CD4-positive, CD25-positive, alpha-beta regulatory T cell (primary cell): Measurements from ENCODE around the gene GEN1. TPM values are rescaled to one million over a fixed set of nuclear protein-coding genes. Genes with fewer than 3 reads are reported as not detected.

ENCODE experiments used
- ATAC-seq, 2 donors: fragments of 150-1000 bp; cut with Tn5 transposase; one replicate each; pipeline ENCODE4 v1.10.0; 2021; ENCODE audit warnings: low read depth in 2 of 2, moderate number of reproducible peaks in 2 of 2, moderate library complexity in 1 of 2
- DNase-seq, 3 donors: peaks; one replicate each; pipeline versions ENCODE4 v3.0.0 to v3.0.0-alpha.2; 2012 to 2022; ENCODE audit warnings: mixed read lengths in 1 of 3
- H3K27ac ChIP-seq: one replicate; pipeline ENCODE4 v1.7.0; 2013; ENCODE audit warnings: mild to moderate bottlenecking, low read length; ENCODE audit not compliant: insufficient read depth, poor library complexity, severe bottlenecking
- H3K27me3 ChIP-seq: one replicate; pipeline ENCODE4 v1.7.0; 2013; ENCODE audit warnings: low read length; ENCODE audit not compliant: control insufficient read depth, insufficient read depth
- H3K36me3 ChIP-seq: one replicate; pipeline ENCODE4 v1.7.0; 2013; ENCODE audit warnings: mild to moderate bottlenecking, low read length, moderate library complexity; ENCODE audit not compliant: control insufficient read depth, insufficient read depth
- H3K4me1 ChIP-seq: 2 replicates; pipeline ENCODE4 v1.7.0; 2013; ENCODE audit warnings: mild to moderate bottlenecking, low read length; ENCODE audit not compliant: insufficient read depth, control insufficient read depth, poor library complexity, severe bottlenecking
- H3K4me3 ChIP-seq: one replicate; pipeline ENCODE4 v1.7.0; 2013; ENCODE audit warnings: low read depth, mild to moderate bottlenecking, low read length, moderate library complexity
- H3K9me3 ChIP-seq, 2 experiments: 1 replicate in 1 of 2; 2 replicates in 1 of 2; pipeline ENCODE4 v1.7.0; 2013; ENCODE audit warnings: low read length in 2 of 2, mild to moderate bottlenecking in 1 of 2, moderate library complexity in 1 of 2; ENCODE audit not compliant: control insufficient read depth in 2 of 2
- H3K27ac Mint-ChIP-seq, 3 donors: one replicate each; pipeline ENCODE4 v1.8.0; 2020 to 2022; ENCODE audit warnings: mild to moderate bottlenecking in 3 of 3, mixed read lengths in 3 of 3, moderate library complexity in 2 of 3
- H3K27me3 Mint-ChIP-seq: one replicate; pipeline ENCODE4 v1.8.0; 2022; ENCODE audit warnings: mild to moderate bottlenecking, mixed read lengths
- H3K36me3 Mint-ChIP-seq: one replicate; pipeline ENCODE4 v1.8.0; 2020; ENCODE audit warnings: mixed read lengths
- H3K4me1 Mint-ChIP-seq, 4 donors: one replicate each; pipeline ENCODE4 v1.8.0; 2020 to 2022; ENCODE audit warnings: mixed read lengths in 4 of 4, mild to moderate bottlenecking in 1 of 4
- H3K4me3 Mint-ChIP-seq, 4 donors: one replicate each; pipeline ENCODE4 v1.8.0; 2020 to 2022; ENCODE audit warnings: mild to moderate bottlenecking in 4 of 4, mixed read lengths in 4 of 4, moderate library complexity in 3 of 4
- H3K9me3 Mint-ChIP-seq, 7 donors: one replicate each; pipeline ENCODE4 v1.8.0; 2020 to 2022; ENCODE audit warnings: mixed read lengths in 7 of 7, mild to moderate bottlenecking in 3 of 7, moderate library complexity in 2 of 7
- polyA plus RNA-seq, 4 donors: library from polyadenylated mRNA; unstranded; fragments of 300-500 nt; fragmentation: Illumina TruSeq; gene quantifications; one replicate each; pipeline ENCODE4 v1.2.3, GENCODE V29; 2021
- total RNA-seq: library from RNA; stranded (reverse); gene quantifications from one replicate; pipeline ENCODE4 v1.2.3, GENCODE V29; 2022

The GEN1 gene
- total and polyA plus RNA-seq, 5 donors from 2014 or later, result 0.94 to 11.2 (median 2.0) TPM

DNA sequence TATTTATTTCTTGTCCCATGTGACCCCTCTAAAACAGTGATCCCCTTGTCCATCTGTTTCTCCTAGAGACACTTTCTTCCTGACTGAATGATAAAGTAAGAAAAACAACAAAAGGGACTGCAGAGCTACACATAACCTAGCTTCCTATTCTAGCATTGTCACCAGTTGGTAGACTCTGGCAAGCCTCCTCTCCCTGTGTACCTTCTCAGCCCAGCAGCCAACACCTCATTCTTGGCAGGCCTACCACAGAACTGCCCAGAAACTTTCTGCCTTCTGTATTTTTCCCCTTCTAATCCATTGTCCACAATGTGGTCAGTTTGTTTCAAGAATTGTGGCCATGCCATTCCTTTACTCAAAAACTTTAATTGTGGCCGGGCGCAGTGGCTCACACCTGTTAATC, 13.7 kb upstream of the GEN1 start:
- DNase-seq (no peak), ATAC-seq (no peak)
- Mint-ChIP-seq H3K27ac (peak overlapping the region; percentile 50 to 67 (median 52)), H3K36me3 (peaks cover 45% of the 10 kb centered on the region), H3K4me3 (no peak overlapping the region), H3K4me1 (peaks cover 0 to 15% (median 4%) of the 10 kb centered on the region in 4 donors), H3K9me3 (no peaks in the 10 kb centered on the region), H3K27me3 (no peaks in the 10 kb centered on the region)
- H3K36me3 ChIP-seq, result peaks cover 69% of the 10 kb centered on the region
- H3K4me1 ChIP-seq, result no peaks in the 10 kb centered on the region
- H3K9me3 ChIP-seq, result no peaks in the 10 kb centered on the region
- H3K4me3 ChIP-seq, result no peak overlapping the region
- no peaks in the 10 kb centered on the region for H3K27me3 ChIP-seq
- no peak overlapping the region for H3K27ac ChIP-seq

DNA sequence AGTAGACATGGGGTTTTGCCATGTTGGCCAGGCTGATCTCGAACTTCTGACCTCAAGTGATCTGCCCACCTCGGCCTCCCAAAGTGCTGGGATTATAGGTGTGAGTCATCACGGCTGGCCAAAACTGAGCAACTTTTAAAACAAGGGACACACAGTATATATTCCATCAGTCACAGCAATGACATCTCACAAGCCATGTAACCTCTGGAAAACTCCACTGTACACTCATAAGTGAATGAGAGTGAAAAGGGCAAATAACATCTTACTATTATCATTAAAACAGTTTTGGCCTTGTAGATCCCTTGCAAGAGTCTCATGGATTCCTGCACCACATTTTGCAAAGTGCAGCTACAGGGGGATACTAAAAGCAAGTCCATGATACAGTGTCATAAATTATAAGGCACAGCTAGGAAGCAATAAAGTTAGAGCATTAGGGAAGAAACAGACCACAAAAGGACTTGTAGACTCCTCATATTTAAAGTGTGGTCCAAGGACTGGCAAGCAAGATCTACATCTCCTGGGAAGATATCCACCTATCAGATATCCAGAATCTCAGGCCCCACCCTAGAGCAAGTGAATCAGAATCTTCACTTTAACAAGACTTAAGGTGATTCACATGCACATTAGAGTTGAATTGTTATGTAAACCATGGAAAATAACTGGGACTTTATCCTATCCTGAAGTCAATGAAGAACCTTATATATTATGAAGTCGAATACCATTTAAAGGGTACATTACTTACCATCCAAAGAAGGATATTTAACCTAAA, 6.1 kb upstream of the GEN1 start:
- H3K27ac Mint-ChIP-seq, result peak overlapping the region in 2 of 3 donors; percentile 32 to 69
- H3K4me1 Mint-ChIP-seq, result peaks cover 17 to 31% (median 30%) of the 10 kb centered on the region in 4 donors
- no peaks in the 10 kb centered on the region for H3K27me3 Mint-ChIP-seq
- no peaks in the 10 kb centered on the region for H3K9me3 Mint-ChIP-seq
- peaks cover 5% of the 10 kb centered on the region for H3K36me3 Mint-ChIP-seq
- Histone ChIP-seq H3K27me3 (no peaks in the 10 kb centered on the region), H3K36me3 (peaks cover 16% of the 10 kb centered on the region), H3K4me1 (peaks cover 14% of the 10 kb centered on the region), H3K9me3 (no peaks in the 10 kb centered on the region), H3K4me3 (no peak overlapping the region), H3K27ac (no peak overlapping the region)
- ATAC-seq (no peak), DNase-seq (no peak)
- peak overlapping the region in 1 of 4 donors; percentile 21 for H3K4me3 Mint-ChIP-seq

DNA sequence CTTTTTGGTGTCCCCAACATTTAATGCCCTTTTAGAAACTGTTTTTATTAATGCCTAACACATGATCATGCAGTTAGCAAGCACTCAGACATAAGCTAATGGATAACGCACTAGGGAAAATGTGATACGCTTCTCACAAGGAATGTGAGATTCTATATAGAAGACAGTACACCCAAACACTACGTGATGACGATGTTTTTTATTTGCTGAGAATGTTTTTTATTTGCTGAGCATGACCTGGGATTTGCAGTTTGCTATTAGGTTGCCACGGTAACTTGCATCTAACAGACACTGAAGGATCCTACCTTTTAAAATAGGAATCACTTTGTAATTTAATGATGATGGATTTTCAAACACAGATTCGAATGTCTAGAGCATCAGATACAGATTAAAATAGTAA, 5.2 kb upstream of the GEN1 start:
- Mint-ChIP-seq H3K27ac (no peak overlapping the region), H3K4me1 (peaks cover 19 to 34% (median 33%) of the 10 kb centered on the region in 4 donors), H3K27me3 (no peaks in the 10 kb centered on the region), H3K4me3 (no peak overlapping the region), H3K36me3 (peaks cover 5% of the 10 kb centered on the region), H3K9me3 (no peaks in the 10 kb centered on the region)
- DNase-seq (no peak), ATAC-seq (no peak)
- Histone ChIP-seq H3K36me3 (peaks cover 14% of the 10 kb centered on the region), H3K4me1 (peaks cover 16% of the 10 kb centered on the region), H3K4me3 (no peak overlapping the region), H3K27ac (peak overlapping the region; percentile 1), H3K27me3 (no peaks in the 10 kb centered on the region), H3K9me3 (no peaks in the 10 kb centered on the region)

DNA sequence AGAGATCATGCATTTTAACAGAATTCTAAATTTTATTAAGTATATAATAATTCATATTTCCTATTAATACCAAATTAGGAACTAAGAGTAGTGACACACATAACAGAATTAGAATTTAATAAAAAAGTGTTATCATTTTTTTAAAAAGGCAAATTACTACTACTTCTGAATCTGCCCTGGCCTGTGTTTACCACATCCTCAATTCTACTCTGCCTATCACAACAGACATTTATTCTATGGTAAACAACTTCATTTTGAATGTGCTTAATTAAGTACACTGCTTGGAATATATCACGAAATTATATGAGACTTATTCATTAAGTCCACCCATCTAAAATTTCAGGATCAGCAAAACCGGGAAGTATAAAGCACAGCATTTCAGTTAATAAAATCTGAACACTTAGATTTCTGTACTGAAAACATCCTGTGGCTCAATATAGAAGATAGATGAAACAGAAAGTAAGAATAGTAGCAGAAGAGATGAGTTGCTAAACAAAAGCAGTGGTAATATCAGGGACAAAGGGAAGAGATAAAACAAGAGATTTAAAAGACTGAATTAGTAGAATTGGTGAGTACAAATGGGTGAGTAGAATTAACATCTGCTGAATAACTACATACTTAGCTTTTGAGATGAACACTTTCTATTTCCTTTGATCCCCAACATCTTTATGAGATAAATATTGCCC, 4.0 kb upstream of the GEN1 start:
- peak overlapping the region; percentile 41 to 79 (median 58) for H3K4me3 Mint-ChIP-seq
- no peaks in the 10 kb centered on the region for H3K27me3 Mint-ChIP-seq
- peaks cover 19 to 41% (median 36%) of the 10 kb centered on the region in 4 donors for H3K4me1 Mint-ChIP-seq
- no peaks in the 10 kb centered on the region for H3K9me3 Mint-ChIP-seq
- peak overlapping the region; percentile 55 to 94 (median 67) for H3K27ac Mint-ChIP-seq
- Histone ChIP-seq H3K36me3 (peaks cover 3% of the 10 kb centered on the region), H3K9me3 (no peaks in the 10 kb centered on the region), H3K4me1 (peaks cover 23% of the 10 kb centered on the region), H3K4me3 (peak overlapping the region; percentile 80), H3K27me3 (no peaks in the 10 kb centered on the region), H3K27ac (peak overlapping the region; percentile 73)
- DNase-seq (peak in 2 of 3 donors; percentile 49 to 63), ATAC-seq (no peak)
- no peaks in the 10 kb centered on the region for H3K36me3 Mint-ChIP-seq

DNA sequence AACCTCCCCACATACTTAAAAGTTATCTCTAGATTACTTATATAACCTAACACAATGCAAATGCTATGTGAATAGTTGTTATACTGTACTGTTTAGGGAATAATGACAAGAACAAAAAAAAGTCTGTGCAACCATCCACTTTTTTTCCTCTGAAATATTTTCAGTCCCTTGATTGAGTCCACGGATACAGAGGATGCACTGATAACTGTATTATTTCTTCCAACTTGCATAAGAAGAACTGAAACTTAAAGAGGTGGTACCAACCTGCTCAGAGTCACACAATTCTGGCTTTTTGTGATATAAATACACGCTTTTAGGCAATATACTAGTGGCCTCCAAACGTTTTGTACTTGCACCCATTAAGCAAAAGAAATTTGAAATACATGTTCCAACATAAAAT, 1.7 kb upstream of the GEN1 start:
- H3K27ac ChIP-seq, result no peak overlapping the region
- H3K36me3 Mint-ChIP-seq, result no peaks in the 10 kb centered on the region
- DNase-seq, result no peak

DNA sequence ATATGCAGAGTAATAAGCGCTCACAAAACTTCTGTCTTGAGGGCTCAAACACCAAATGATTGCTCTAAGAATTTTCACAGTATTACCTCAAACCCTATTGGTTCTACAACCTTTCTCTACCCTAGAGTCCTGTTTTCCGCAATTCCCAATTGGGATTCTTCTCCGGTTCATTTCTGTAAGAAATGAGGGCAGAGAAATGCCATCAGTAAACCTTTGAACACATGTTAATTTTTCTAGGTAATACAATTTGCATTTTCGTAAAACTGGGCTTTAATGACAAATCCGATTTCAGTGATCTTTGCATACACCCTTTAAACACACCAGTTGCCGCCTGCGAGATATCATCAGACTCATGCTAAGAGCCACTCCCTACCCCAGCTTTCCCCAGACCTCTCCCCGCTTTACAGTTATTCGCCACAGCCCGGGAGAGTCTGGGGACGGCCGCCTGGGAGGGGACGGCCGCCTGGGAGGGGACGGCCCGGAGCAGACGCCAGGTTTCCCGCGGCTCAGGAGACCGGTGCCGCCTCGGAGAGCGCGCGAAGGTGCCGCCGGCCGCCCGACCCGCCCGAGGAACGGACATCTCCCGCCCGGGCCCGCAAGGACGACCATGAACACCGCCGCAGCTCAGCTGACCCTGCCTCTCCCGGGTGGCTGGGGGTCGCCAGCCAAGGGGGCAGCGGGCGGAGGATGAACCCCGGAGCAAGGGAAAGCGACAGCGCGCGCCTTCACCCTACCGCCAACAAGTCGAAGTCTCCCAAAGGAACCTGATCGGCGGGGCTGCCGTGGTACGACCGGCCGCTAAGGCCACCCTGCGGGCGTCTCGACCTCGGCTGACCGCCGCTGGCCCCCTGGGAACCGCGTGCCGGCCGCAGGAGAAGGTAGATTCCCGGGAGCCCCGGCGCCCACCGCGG, 791 bp upstream of the GEN1 start:
- no peaks in the 10 kb centered on the region for H3K27me3 ChIP-seq
- H3K4me3 ChIP-seq, result peak overlapping the region; percentile 88
- H3K4me1 ChIP-seq, result peaks cover 27% of the 10 kb centered on the region
- peak; percentile 25 to 29 for ATAC-seq
- H3K27me3 Mint-ChIP-seq, result no peaks in the 10 kb centered on the region
- no peaks in the 10 kb centered on the region for H3K36me3 Mint-ChIP-seq
- peak overlapping the region; percentile 98 for H3K27ac ChIP-seq
- peaks cover 28 to 52% (median 35%) of the 10 kb centered on the region in 4 donors for H3K4me1 Mint-ChIP-seq
- H3K9me3 ChIP-seq, result no peaks in the 10 kb centered on the region
- DNase-seq, result peak in 2 of 3 donors; percentile 37 to 69
- H3K9me3 Mint-ChIP-seq, result no peaks in the 10 kb centered on the region
- no peaks in the 10 kb centered on the region for H3K36me3 ChIP-seq
- peak overlapping the region; percentile 88 to 98 (median 96) for H3K4me3 Mint-ChIP-seq
- H3K27ac Mint-ChIP-seq, result peak overlapping the region; percentile 81 to 96 (median 96)

More for the DNA sequence above, 1.7 kb upstream of the GEN1 start:
- peaks cover 27% of the 10 kb centered on the region for H3K4me1 ChIP-seq
- no peaks in the 10 kb centered on the region for H3K27me3 Mint-ChIP-seq
- no peak for ATAC-seq
- peaks cover 20 to 45% (median 39%) of the 10 kb centered on the region in 4 donors for H3K4me1 Mint-ChIP-seq
- no peaks in the 10 kb centered on the region for H3K9me3 Mint-ChIP-seq
- H3K27me3 ChIP-seq, result no peaks in the 10 kb centered on the region
- no peaks in the 10 kb centered on the region for H3K9me3 ChIP-seq
- H3K4me3 ChIP-seq, result peak overlapping the region; percentile 88
- H3K4me3 Mint-ChIP-seq, result peak overlapping the region; percentile 88 to 97 (median 92)
- H3K36me3 ChIP-seq, result no peaks in the 10 kb centered on the region
- H3K27ac Mint-ChIP-seq, result peak overlapping the region; percentile 29 to 81 (median 49)

DNA sequence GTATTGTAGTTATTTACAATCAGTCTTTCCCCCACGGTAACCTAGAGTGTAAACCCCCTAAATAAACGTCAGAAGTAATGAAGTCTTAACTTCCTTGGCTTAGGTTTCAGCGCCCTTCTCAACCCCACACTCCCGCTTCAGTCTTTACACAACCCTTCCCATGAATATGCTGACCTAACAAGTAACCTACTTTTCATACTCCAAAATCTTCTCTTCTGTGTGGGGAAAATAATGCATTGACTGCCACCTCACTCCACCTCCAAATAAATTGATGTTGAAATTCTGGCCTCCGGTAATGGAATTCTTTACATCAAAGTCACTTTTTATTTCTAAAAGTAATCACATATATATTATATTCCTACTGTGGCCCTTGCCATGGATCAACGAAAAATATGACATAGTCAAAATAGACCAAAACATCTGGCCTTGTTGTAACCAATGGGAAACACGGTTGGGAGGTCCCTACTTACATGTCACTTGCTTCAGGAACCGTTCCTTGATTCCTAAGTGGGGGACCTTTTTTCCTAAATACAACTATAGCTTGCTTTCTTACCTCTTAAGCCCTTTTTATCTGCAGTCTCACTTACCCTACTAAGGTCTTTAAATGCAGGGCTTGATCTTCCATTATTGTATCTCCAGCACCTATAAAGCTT, 961 bp downstream of the GEN1 start:
- Mint-ChIP-seq H3K4me3 (peak overlapping the region; percentile 88 to 98 (median 96)), H3K27me3 (no peaks in the 10 kb centered on the region), H3K27ac (peak overlapping the region; percentile 87 to 96 (median 96)), H3K36me3 (no peaks in the 10 kb centered on the region), H3K4me1 (peaks cover 26 to 61% (median 37%) of the 10 kb centered on the region in 4 donors), H3K9me3 (no peaks in the 10 kb centered on the region)
- Histone ChIP-seq H3K4me1 (peaks cover 23% of the 10 kb centered on the region), H3K36me3 (no peaks in the 10 kb centered on the region), H3K27me3 (no peaks in the 10 kb centered on the region), H3K27ac (peak overlapping the region; percentile 98), H3K4me3 (peak overlapping the region; percentile 90), H3K9me3 (no peaks in the 10 kb centered on the region)
- peak in 1 of 3 donors; percentile 9 for DNase-seq
- ATAC-seq, result no peak
